Loucy (cell line): ENCODE data around the gene H2BK1.

ENCODE experiments used
- EZH2phosphoT487 ChIP-seq: fragments of 200-600 bp; IDR thresholded peaks from 2 replicates; pipeline ENCODE4 v1.6.1; 2018; ENCODE audit warnings: antibody characterized with exemption, mild to moderate bottlenecking, moderate library complexity, borderline replicate concordance
- TF ChIP-seq, protein P1 (sequence below): fragments of 200-600 bp; sonication (generic); conservative IDR thresholded peaks from 2 replicates; pipeline ENCODE4 v1.5.1; 2014; ENCODE audit warnings: mild to moderate bottlenecking, antibody characterized with exemption, low read length

- TF ChIP-seq, protein P1, sequence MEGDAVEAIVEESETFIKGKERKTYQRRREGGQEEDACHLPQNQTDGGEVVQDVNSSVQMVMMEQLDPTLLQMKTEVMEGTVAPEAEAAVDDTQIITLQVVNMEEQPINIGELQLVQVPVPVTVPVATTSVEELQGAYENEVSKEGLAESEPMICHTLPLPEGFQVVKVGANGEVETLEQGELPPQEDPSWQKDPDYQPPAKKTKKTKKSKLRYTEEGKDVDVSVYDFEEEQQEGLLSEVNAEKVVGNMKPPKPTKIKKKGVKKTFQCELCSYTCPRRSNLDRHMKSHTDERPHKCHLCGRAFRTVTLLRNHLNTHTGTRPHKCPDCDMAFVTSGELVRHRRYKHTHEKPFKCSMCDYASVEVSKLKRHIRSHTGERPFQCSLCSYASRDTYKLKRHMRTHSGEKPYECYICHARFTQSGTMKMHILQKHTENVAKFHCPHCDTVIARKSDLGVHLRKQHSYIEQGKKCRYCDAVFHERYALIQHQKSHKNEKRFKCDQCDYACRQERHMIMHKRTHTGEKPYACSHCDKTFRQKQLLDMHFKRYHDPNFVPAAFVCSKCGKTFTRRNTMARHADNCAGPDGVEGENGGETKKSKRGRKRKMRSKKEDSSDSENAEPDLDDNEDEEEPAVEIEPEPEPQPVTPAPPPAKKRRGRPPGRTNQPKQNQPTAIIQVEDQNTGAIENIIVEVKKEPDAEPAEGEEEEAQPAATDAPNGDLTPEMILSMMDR: no peak
- TF ChIP-seq EZH2phosphoT487: no peak
Observed at GRCh38 chr7:151207315-151207714, 3.0 kb downstream of the H2BK1 start.
